Effector memory CD4-positive, alpha-beta T cell (primary cell): ENCODE measurements around the gene AZIN2.

Experiments
- DNase-seq, 3 donors: peaks; one replicate each; pipeline ENCODE4 v3.0.0-alpha.2; 2020
- H3K27ac ChIP-seq: 2 replicates; pipeline ENCODE4 v1.7.0; 2013; ENCODE audit warnings: mild to moderate bottlenecking, low read length, moderate library complexity; ENCODE audit not compliant: insufficient read depth, poor library complexity, severe bottlenecking
- H3K27me3 ChIP-seq: replicated peaks from 2 replicates; pipeline ENCODE4 v1.7.0; 2013; ENCODE audit warnings: mild to moderate bottlenecking, low read length; ENCODE audit not compliant: insufficient read depth, control insufficient read depth, poor library complexity, severe bottlenecking
- H3K36me3 ChIP-seq: 2 replicates; pipeline ENCODE4 v1.7.0; 2013; ENCODE audit warnings: mild to moderate bottlenecking, low read length, moderate library complexity; ENCODE audit not compliant: control insufficient read depth, insufficient read depth
- H3K4me1 ChIP-seq: 2 replicates; pipeline ENCODE4 v1.7.0; 2013; ENCODE audit warnings: low read length, mild to moderate bottlenecking; ENCODE audit not compliant: control insufficient read depth, insufficient read depth, poor library complexity, severe bottlenecking
- H3K4me3 ChIP-seq: 2 replicates; pipeline ENCODE4 v1.7.0; 2013; ENCODE audit warnings: low read length, low read depth, mild to moderate bottlenecking; ENCODE audit not compliant: insufficient read depth, poor library complexity, severe bottlenecking
- H3K9me3 ChIP-seq: 2 replicates; pipeline ENCODE4 v1.7.0; 2013; ENCODE audit warnings: mild to moderate bottlenecking, low read length, moderate library complexity; ENCODE audit not compliant: control insufficient read depth

The AZIN2 gene

GRCh38 chr1:33161061-33161681 lies 80.2 kb downstream of the AZIN2 start:
- Histone ChIP-seq H3K27ac (no peak overlapping the region), H3K36me3 (peaks cover 38% of the 10 kb centered on the region), H3K27me3 (no peaks in the 10 kb centered on the region), H3K4me1 (no peaks in the 10 kb centered on the region), H3K9me3 (no peaks in the 10 kb centered on the region), H3K4me3 (no peak overlapping the region)
- DNase-seq, result no peak

GRCh38 chr1:33162141-33162540 lies 81.2 kb downstream of the AZIN2 start:
- Histone ChIP-seq H3K27me3 (no peaks in the 10 kb centered on the region), H3K36me3 (peaks cover 40% of the 10 kb centered on the region), H3K4me1 (no peaks in the 10 kb centered on the region), H3K9me3 (no peaks in the 10 kb centered on the region), H3K4me3 (no peak overlapping the region), H3K27ac (no peak overlapping the region)
- no peak for DNase-seq

GRCh38 chr1:33163621-33164519 lies 82.9 kb downstream of the AZIN2 start:
- H3K4me1 ChIP-seq, result no peaks in the 10 kb centered on the region
- no peaks in the 10 kb centered on the region for H3K27me3 ChIP-seq
- peaks cover 30% of the 10 kb centered on the region for H3K36me3 ChIP-seq
- H3K27ac ChIP-seq, result no peak overlapping the region
- DNase-seq, result no peak
- no peak overlapping the region for H3K4me3 ChIP-seq
- no peaks in the 10 kb centered on the region for H3K9me3 ChIP-seq

GRCh38 chr1:33165209-33165608 lies 84.3 kb downstream of the AZIN2 start:
- Histone ChIP-seq H3K9me3 (no peaks in the 10 kb centered on the region), H3K27me3 (no peaks in the 10 kb centered on the region), H3K36me3 (peaks cover 24% of the 10 kb centered on the region), H3K4me1 (no peaks in the 10 kb centered on the region), H3K4me3 (no peak overlapping the region), H3K27ac (no peak overlapping the region)
- DNase-seq, result no peak

GRCh38 chr1:33165809-33166208 lies 84.9 kb downstream of the AZIN2 start:
- no peaks in the 10 kb centered on the region for H3K4me1 ChIP-seq
- no peak overlapping the region for H3K27ac ChIP-seq
- H3K9me3 ChIP-seq, result no peaks in the 10 kb centered on the region

GRCh38 chr1:33167650-33168447 lies 86.9 kb downstream of the AZIN2 start:
- Histone ChIP-seq H3K9me3 (no peaks in the 10 kb centered on the region), H3K27ac (no peak overlapping the region), H3K36me3 (peaks cover 24% of the 10 kb centered on the region), H3K4me3 (no peak overlapping the region), H3K27me3 (no peaks in the 10 kb centered on the region), H3K4me1 (no peaks in the 10 kb centered on the region)
- DNase-seq, result no peak

More at GRCh38 chr1:33165809-33166208, 84.9 kb downstream of the AZIN2 start:
- Histone ChIP-seq H3K4me3 (no peak overlapping the region), H3K27me3 (no peaks in the 10 kb centered on the region), H3K36me3 (peaks cover 24% of the 10 kb centered on the region)
- no peak for DNase-seq

GRCh38 chr1:33168556-33169289 lies 87.8 kb downstream of the AZIN2 start:
- Histone ChIP-seq H3K36me3 (peaks cover 23% of the 10 kb centered on the region), H3K27ac (no peak overlapping the region), H3K27me3 (no peaks in the 10 kb centered on the region), H3K9me3 (no peaks in the 10 kb centered on the region), H3K4me3 (no peak overlapping the region), H3K4me1 (no peaks in the 10 kb centered on the region)
- no peak for DNase-seq

GRCh38 chr1:33169290-33170055 lies 88.5 kb downstream of the AZIN2 start:
- no peak for DNase-seq
- no peaks in the 10 kb centered on the region for H3K4me1 ChIP-seq
- no peak overlapping the region for H3K27ac ChIP-seq

More at GRCh38 chr1:33169290-33170055, 88.5 kb downstream of the AZIN2 start:
- Histone ChIP-seq H3K9me3 (no peaks in the 10 kb centered on the region), H3K27me3 (no peaks in the 10 kb centered on the region), H3K36me3 (peaks cover 15% of the 10 kb centered on the region), H3K4me3 (no peak overlapping the region)
